AG08395 (cell line): Measurements from ENCODE around the gene SPECC1.
A peak's percentile ranks its signal among the peaks of the same experiment; 100 is the strongest.

ENCODE experiments used
- DNase-seq: peaks from one replicate; pipeline ENCODE4 v3.0.0; 2012; ENCODE audit warnings: mixed read lengths, low spot score

Gene SPECC1

DNA sequence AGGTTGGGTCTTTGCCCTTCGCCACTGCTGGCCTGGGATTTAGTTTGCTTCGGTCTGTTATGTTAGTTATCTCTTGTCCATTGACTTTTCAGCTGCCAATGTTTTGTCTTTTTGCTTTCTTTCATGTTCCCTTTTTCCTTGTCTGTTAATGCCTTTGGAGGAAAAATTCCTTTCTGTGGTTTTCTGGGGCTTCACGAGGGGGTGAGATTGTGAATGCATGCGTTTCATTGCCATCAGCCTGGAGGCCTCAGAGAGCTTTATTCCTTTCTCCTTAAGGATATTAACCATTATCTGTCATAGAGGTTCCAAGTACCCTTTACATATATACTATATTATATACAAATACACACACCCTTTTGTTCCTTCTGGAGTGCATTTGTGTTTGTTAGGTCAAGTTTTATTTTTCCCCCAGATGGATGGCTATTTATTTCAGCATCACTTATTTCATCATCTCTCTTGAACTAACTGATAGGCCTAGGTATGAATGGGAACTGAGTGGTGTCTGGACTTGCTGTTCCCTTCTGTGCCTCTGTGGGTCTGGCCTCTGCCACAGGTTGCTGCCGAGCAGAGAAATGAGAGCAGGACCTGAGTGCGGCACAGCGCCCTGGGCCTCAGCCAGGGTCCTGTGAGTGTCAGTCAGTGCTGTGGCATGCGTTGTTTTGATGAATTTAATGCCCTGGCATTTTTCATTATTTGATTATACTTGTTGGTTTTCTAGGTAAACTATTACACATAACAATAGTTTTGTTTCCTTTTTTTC lies 264.8 kb downstream of the SPECC1 start:
- no peak for DNase-seq

GRCh38 chr17:20275653-20276052 lies 266.5 kb downstream of the SPECC1 start:
- DNase-seq = no peak

- DNase-seq = no peak
Measured at GRCh38 chr17:20276421-20276820, 267.3 kb downstream of the SPECC1 start.

DNA sequence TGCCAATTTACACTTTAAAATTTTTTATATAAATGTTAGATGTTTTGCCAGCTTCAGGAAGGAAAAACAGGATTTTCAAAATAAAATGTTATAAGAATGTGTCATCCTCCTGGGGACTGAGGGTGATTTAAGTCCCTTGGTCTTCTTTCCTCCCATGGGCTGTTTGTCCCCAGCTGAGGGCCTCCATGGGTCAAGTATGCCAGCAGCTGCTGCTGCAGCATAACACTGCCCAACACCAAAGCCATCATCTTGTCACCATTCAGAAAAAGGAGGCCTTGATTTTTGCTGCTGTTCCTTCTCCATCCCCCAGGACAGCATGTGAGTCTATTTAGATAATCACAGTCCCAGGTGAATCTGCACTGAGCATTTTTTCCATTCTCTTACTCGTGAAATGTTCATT lies 269.6 kb downstream of the SPECC1 start:
- no peak for DNase-seq

GRCh38 chr17:20279631-20280030 lies 270.5 kb downstream of the SPECC1 start:
- DNase-seq = no peak

GRCh38 chr17:20280051-20280450 lies 270.9 kb downstream of the SPECC1 start:
- DNase-seq = no peak

- DNase-seq = no peak
Measured at GRCh38 chr17:20280851-20281250, 271.7 kb downstream of the SPECC1 start.

DNA sequence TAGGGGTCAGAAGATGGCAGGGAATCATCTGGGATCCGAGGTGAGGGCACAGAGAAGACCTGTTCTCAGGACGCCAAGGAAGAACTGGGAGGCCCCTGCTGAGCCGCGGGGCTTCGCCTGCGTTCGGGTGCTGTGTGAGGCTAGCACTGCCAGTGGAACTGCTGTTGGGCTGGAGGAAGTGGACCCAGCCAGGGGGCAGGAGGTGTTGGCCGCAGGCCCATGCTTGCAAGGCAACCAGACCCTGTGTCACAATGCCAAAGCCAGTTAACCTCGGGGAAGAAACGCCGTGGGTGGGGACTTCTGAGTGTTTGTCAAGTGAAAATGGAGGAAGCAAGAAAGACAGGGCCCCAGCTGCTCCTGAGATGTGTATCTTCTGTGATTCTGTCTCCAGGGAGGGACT lies 272.7 kb downstream of the SPECC1 start:
- DNase-seq = no peak

DNA sequence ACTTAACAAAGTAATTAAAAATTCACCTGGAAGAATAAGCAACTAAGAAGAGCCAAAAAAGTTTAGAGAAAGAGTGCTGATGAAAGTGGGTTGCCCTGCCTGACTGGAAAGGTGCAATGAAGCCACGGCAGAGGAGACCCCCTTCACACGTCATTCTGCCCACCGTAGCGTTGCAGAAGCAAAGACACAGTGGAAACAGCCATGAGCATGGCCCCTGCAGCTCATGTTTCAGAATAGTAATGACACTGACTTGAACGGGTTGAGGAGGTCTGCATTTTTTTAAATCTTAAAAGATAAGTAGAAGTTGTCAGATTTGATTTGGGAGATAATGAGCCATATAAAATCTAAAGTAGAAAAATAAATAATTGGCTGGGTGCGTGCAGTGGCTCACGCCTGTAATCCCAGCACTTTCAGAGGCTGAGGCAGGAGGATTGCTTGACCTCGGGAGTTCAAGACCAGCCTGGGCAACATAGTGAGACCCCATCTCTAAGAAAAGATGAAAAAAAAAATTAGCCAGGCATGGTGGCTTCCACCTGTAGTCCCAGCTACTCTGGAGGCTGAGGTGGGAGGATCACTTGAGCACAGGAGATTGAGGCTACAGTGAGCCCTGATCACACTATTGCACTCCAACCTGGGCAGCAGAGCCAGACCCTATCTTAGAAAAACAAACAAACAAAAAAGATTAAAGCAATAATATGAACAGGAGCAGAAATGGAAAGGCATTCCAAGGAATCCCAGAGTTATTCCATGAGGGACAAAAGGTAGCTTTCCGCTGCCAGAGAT lies 273.6 kb downstream of the SPECC1 start:
- DNase-seq = no peak

- DNase-seq = no peak
Measured at GRCh38 chr17:20284022-20284421, 274.9 kb downstream of the SPECC1 start.

GRCh38 chr17:20284570-20285295 lies 275.6 kb downstream of the SPECC1 start:
- no peak for DNase-seq

- no peak for DNase-seq
Measured at GRCh38 chr17:20289984-20290383, 280.8 kb downstream of the SPECC1 start.

- DNase-seq = no peak
Measured at GRCh38 chr17:20291853-20292252, 282.7 kb downstream of the SPECC1 start.

DNA sequence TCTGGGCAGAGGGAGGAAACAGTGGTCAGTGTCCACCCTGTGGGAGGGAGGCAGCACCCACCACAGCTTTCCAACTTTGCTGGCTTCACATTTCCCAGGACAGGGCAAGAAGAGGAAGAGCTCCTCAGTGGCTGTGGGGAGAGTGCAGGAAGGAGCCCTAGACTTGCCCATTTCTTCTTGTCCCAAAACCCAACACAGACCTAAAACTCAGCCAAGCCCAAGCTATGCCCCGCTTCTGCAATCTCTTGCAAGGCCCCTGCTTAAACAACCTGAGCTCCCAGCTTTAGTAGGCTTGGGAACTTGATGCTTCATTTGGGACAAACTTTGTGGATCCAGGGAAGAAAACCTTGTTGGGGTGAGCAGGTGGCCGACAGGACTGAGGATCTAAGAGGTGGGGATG lies 284.3 kb downstream of the SPECC1 start:
- no peak for DNase-seq

- DNase-seq = no peak
Measured at GRCh38 chr17:20294120-20294519, 285.0 kb downstream of the SPECC1 start.

DNA sequence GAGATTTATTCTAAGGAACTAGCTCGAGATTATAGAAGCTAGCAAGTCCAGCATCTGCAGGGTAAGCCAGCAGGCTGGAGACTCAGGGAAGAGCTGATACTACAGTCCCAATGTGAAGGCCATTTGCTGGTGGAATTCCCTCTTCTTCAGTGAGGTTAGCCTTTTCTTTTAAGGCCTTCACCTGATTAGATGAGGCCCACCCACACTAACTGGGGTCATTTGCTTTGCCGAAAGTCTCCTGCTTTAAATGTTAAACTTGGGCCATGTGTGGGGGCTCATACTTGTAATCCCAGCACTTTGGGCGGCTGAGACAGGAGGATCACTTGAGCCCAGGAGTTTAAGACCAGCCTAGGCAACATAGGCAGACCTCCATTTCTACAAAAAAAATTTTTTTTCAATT lies 289.9 kb downstream of the SPECC1 start:
- DNase-seq = no peak

DNA sequence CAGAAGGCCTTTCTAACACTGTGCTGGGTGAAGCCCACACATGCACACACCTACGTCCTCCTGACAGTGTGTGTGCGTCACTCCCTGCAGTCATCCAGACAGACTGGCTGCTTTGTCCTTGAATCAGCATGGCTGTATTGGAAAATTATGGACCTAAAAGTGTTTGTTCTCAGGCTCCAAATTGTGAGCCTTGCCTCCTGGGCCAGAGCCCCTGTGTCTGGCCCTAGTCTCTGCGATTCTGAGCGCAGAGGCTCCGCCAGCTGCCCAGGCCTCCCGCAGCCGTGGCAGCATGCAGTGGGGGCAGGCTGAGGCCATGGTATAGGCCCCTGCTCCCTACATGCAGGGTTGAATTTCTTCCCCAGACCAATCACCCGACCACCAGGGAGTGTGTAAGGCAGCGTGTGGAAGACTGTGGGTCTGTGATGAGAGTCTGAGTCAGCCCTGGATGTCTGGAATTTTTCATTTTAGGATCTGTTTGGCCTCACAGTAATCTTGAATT lies 291.3 kb downstream of the SPECC1 start:
- peak; percentile 79 for DNase-seq

DNA sequence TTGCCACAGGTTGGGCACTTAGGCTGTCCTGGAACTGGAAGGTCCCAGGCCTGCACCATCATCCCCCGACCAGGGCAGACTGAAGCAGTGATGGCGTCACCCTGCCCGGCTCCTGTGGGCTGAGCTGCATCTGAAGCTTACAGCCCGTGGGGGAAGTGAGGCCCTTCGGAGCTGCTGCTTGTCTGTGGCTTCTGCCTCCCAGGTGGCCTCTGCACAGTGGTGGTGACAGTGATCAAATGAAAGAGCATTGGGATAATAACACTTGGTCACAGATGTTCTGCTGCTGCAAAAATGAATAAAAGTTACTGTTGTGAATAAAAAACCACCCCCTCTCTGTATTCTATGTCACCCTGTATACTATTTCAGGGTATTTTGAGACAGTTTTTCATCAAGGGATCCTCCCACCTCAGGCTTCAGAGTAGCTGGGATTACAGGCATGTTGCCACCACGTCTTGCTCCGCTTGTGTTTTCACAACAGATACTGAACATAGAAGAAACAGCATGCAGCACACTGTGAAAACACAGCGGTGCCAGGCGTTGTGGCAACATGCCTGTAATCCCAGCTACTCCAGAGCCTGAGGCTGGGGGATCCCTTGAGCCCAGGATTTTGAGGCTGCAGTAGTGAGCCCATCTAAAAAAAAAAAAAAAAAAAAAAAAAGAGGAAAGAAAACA lies 293.2 kb downstream of the SPECC1 start:
- DNase-seq = no peak

DNA sequence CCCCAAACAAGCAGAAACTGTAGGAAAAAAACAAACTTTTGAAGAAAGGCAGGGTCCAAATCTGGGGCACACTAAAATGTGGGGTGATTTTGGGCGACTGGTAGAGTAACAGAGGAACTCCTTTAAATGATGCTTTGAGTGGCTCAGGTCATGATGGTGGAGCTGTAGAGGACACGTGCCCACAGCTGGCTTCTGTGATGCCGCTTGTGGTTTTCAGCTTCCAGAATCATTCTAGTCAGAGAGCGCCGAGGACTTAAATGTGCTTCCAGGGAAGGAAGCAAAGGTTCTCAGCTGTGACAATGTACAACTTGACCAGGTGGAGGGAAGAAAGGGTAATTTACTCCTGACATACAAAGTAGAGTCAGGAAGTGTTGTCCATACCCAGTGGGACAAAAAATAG lies 295.8 kb downstream of the SPECC1 start:
- no peak for DNase-seq

DNA sequence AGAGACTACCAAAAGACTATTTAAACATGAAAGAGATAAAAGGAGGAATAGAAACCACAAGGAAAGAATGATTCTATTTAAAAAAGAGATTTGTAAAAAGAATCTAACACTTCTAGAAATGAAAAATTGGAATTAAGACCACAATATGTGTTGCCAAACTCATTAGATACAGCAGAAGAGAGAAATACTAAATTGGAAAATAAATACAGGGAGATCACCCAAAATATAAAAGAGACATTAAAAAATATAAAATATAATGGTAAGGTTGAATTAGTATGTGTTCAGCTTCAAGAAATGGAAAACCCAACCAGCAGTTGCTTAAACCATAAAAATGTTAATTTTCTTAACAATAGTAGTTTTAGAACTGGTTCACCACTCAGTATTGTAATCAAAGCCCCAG lies 297.8 kb downstream of the SPECC1 start:
- no peak for DNase-seq

GRCh38 chr17:20307326-20307910 lies 298.3 kb downstream of the SPECC1 start:
- DNase-seq = no peak

- DNase-seq = no peak
Measured at GRCh38 chr17:20310481-20310880, 301.3 kb downstream of the SPECC1 start.
